ENCODE data around the gene RETREG2.

RETREG2 gene

DNA sequence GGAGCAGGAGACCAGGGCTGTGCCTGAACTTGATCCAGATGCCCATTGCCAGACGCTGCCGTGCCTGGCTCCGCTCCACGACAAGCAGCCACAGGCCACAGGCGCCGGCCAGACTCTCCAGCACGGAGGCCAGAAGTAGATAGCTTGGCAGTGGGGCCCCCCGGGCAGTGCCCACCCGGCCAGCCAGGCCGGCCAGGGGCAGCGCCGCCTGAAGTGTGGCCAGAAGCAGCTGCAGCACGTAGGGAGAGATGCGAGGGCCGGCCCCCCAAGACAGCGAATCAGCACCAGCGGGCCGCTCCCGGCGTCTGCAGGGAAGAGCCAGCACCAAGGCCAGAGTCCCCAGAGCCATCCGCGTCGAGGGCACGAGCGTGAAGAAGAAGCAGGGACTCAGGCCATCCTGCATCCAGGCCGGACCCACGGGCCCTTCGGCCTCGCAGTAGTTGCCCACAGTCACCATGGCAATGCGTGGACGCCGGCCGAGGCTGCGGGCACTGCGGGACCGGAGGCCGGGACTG is 40.2 kb downstream of the RETREG2 start:
- DNase-seq: no peak

DNA sequence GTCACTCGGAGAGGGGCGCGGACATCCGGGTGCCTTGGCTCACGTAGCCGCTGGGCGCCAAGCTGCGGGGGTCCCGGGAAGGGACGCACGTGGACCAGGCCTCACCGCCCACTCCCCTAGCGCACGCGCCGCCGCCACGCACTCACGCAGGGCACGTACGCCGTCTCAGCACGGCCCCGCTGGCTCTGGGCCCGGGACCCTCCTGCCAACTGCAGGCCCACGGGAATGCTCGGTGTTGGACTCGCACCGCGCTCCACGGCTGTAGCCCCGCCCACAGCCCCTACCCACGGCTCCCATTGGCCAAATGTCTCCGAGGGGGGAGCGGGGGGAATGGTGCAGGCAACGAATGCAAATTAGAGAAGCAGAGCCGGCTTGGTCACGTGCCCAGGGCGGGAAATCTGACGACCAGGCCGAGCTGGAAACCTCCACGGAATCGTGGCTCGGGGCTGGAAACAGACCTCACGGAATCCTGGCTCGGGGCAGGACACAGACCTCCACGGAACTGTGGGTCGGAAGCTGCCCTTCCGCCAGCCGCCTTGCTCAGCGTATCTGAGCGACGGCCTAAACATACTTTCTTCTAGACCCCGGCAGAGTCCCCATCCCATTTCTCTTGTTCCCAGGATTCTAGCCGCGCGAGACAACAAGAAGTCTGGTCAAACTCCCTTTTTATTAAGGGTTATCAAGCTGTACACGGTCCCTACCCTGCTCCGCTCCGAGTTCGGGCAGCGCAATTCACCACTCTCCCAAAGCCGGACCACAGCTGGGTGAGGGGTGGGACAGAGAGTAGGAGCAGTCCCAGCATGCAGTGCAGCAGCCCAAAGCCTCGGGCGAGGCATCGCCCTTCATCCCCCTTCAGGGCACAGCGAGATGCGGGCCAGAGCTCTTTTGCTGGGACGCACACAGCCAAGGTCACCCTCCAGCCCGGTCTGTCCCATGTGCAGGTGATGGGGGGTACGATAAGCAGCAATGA is 40.9 kb downstream of the RETREG2 start, which contains the start of gene ABCB6:
TSS of gene ABCB6 (minus strand) at position 227 of the 970 bp plus-strand sequence. CDS start 285 bp downstream, outside the sequence.
- peak; percentile 93 for DNase-seq

DNA sequence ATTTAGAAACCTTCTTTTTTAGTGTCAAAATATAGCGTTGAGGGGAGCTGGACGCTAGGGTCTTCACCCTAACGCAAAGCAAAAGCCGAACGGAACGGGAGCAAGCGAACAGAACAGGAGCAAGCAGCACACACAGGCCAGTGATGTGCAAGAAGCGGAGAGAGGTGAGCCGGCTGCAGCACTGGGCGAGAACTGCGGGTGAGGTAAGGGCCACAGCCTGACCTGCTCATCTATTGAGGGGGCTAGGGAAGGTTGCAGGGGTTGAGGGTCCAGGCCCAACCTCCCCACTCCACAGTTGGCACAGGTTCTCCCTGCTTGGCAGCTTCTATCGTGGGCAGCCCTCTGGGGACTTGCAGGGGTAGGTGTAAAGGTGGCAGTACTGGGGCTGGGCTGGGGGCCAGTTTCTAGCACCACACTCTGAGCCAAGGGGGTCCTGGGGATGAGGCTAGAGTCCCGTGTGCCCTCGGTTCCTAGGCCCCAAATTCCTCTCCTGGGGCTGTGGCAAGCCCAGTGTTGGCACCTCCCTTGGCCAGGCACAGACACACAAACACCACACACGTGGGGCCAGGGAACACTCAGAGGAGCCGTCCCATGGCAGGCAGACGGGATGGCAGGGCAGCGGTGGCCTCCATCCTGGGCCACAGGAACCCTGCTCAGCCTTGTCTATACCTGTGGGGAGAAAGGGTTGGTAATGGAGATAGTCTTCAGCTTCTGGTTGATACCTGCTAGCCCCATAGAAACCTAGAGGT is 41.9 kb downstream of the RETREG2 start:
- no peak for DNase-seq

DNA sequence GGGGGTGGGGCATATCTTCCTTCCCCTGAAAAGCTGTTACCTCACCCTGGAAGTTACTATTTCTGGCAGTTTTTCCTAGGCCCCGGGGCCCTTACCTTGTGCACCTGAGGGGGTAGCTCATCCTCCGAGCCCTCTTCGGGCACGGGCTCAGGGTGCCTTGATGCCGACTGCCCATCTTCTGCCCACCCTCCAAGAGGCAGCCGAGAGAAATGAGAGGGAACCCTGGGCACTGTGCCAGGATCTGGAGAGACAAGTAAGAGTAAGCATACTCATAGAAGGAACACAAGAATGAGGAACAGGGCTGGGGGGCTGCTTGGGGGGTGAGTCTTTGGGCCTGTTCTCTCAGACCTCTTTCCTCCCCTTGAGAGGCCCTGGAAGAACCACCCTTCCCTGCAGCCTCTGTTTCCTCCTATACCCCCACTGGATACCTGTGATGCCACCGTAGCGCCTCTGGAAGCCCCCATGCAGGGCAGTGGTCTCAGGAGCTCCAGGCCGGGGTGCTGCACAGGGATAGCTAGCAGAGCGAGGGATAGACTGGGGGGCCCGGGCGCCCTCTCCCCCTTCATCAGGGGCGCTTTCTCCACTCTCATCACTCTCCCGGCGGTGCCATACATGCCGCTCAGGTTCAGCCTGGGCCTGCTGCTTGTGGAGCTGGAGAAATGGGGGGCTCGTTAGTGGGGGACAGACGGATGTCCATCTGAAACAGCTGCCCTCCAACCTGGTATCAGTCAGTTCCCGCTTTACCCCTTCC is 42.8 kb downstream of the RETREG2 start:
- no peak for DNase-seq

DNA sequence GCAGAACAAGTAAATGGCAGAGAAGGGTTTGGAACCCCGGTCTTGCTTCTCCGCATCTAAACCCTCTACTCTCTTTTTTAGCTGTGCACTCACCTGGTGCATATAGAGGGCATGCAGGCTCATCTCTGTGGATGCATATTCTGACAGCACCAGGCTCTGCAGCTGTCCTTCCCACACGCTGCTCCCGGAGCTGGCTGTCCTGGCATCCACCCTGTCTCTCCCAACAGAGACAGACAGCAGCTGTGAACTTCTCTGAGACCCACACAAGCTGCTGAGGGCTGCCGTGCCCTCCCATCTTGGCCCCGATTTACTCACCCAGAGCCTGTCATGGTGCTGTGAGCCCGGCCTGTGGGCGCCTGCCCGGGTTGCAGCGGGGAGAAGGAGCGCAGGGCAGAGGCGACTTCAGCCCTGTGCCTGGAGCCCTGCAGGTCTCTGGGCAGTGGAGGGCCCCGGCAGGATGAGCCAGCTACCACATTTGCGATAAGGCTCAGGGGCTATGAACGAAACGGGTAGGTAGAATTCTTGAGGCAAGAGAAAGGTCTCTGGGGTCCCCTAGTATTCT is 44.0 kb downstream of the RETREG2 start:
- DNase-seq: no peak

DNA sequence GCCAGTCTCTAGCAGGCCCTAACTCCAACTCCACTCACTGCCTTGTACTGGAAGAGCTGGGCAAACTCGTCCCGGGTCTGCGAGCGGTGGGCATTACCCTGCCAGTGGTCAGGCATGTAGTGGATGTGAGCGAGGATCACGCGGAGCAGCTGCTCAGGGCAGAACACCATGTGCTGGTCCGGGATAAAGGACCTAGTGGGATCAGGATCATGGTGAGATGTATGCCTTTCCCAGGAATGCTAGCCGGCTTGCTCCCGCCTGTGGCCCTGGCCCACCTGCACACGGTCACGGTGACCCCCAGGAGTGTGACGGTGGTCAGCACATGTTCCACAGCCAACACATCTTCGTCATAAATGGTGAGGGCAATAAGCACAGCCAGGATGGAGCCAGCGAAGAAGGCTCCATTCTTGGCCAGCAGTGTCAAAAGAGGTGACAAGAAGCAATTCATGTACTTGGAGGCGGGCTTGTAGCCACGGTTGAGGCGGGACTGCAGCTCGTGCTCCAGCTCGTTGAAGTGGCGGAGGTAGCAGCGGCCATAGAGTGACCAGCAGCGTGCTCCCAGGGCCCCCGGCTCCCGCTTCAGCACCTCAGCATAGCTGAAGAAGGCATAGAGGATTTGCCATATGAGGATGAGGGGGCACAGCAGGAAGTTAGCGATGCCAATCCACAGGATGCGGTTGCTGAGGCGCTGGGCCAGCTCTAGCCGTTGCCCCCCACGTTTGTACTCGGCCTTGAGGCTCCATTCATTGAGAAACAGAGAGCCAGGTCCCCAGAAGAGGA is 45.9 kb downstream of the RETREG2 start:
- no peak for DNase-seq

DNA sequence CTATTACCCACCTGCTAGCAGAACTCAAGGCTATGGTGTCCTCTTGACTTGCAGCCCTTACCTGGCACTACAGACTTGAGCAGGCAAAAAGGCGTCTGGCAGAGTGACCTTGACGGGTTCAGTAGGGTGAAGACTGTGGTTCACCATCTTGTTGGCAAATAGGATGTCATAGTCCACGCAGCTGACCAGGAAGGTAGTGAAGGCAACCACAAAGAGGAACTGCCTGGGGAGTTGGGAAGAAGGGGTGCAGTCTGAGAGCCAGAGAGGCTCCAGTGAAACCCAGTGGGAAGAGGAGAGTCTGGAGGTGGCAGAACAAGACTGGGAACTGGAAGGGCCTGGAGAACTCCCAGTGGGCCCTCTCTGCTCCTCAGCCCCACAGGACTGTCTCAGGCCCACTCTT is 47.3 kb downstream of the RETREG2 start:
- DNase-seq: no peak

DNA sequence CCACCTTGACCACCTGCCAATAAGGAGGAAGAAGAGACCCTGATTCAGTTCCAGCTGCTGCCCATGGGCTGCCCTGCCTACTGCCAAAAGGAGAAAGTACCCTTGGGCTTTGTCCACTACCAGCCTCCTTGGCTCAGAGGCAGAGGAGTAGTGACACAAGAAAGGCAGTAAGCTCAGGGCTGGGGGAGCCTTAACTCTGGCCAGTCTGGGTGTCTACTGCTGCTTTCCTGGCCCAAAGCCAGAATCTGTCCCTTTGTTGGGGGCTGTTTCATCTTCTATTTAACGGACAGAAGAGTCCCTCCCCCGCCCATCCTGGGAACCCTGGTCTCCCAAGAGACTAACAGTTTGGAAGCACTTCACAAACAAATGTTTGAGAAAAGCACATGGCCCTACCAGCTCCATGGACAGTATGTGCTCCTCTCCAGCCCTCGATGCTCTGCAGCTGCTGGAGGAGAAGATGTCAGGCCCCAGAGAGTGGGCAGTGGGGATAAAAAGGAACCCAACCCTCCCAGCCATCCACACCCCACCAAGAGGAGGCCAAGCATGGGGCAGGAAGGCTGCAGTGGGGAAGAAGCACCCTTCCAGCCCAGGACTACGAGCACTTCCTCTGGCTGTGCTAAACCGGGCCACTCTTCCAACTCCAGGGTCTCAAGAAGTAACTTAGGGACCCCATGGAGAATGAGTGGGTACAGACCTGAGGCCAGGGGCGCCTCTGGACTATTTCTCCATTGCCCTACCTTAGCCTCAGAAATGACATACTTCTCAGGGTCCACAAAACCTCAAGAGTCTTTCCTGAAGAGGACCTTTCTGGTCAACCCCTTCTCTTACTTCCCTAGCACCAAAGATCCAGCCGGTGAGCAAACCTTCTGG is 50.2 kb downstream of the RETREG2 start:
- no peak for DNase-seq

DNA sequence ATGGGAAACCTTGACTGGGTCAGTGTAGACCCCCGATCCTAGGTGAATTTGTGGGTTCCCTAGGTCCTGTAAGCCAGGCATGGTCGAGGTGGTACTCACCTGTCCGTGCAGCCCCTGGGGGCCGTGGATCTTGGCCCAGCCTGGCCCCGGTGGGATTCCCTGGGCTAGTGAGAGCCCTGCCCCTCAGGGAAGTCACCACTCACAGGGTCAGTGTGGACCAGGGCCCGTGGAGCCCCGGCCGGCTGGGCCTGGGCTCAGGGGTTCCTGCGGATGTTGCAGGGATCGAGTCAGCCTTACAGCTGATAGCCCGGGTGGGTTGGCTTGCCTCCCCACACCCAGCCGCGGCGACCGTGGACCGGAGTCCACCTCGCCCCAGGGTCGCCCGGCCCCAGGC is 50.8 kb downstream of the RETREG2 start:
- DNase-seq: no peak

DNA sequence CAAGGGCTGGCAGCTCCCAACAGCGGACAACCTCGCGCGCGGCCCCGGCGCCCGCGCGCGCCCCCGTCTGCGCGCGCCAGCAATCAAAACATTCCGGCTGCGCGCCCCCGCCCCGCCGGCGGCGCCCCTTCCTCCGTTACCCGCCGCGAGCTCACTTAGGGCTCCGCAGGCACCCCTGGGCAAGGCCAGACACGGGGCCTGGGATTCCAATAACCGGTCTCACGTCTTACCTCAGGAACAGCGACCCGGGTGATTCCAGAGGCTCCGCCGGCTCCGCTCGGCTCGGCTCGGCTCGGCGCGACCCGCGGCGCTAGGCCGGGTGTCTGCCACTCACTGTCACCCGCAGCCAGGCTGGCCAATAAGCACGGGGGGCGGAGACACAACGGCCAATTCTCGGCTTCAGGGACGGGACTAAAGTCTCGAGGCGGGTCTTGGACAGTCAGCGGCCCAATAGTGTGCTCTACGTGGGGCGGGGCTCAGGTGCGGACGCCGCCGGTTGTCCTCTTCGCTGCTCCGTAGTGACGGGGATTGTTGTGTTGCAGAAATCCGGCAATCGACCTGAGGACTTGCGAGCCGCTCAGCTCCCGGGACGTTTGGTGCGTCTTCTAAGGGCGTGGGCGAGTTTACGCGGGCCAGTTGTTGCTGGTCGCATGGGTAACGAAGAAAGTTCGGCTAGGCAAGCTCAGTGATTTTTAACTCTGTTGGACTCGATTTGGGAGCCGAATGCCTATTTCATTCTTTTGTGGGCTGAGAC is 51.4 kb downstream of the RETREG2 start, which contains the start of the genes ANKZF1 and ATG9A:
TSS of gene ANKZF1 (plus strand) at position 502 of the 754 bp plus-strand sequence. CDS start 452 bp downstream, outside the sequence.
TSS of gene ATG9A (minus strand) at position 332 of the 754 bp plus-strand sequence. CDS start 1,612 bp downstream, outside the sequence.
- peak; percentile 99 for DNase-seq

DNA sequence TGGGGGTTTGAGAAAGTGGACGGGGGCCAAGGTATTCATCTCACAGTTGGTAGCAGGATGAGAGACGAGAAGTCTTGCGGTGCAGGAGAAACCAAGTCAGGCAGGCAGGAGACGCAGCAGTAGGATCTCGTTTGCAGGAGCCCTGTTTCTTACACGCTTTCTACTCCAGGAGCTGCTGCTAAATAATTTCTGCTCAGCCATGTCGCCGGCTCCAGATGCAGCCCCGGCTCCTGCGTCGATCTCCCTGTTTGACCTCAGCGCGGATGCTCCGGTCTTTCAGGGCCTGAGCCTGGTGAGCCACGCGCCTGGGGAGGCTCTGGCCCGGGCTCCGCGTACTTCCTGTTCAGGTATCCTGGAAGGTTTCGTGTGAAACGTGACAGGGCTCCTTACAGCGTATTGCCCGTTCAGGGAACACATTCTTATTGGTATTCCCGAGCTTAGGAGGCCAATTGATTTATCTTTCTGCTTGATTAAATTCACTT is 52.0 kb downstream of the RETREG2 start:
- peak; percentile 70 for DNase-seq

DNA sequence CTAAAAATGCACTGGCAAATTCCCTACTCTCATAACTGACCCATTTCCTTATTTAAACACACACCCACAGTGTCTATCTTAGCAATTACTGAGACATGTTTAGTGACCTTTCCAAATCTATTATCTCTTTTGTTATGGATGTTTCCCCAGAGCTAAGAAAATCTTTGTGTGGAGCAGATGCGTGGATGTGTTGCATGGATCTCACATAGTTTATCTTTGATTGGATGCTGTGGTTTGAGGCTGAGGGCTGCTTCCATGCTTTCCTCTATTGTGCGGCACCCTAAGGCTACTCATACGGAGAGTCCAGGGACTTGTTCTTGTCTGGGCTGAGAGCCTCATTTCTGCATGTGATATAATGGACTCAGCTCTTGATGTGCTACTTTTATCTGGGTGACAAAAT is 56.3 kb downstream of the RETREG2 start:
- no peak for DNase-seq
